Smooth muscle cell (in vitro differentiated cells): ENCODE measurements around the gene DOCK2. TPM values are rescaled to one million over a fixed set of nuclear protein-coding genes. Genes with fewer than 3 reads are reported as not detected.

Source experiments
- DNase-seq: peaks from one replicate; lab custom pipeline; 2025; ENCODE audit not compliant: unreplicated experiment; lab: John Stamatoyannopoulos, UW
- H2AFZ ChIP-seq: fragments of 200-600 bp; sonication (generic); 2 replicates; pipeline ENCODE4 v1.6.0; 2016; ENCODE audit warnings: antibody characterized with exemption, low read depth, mild to moderate bottlenecking
- H3F3A ChIP-seq: fragments of 200-600 bp; sonication (generic); 2 replicates; pipeline ENCODE4 v1.6.0; 2017; ENCODE audit warnings: antibody characterized with exemption, low read depth
- H3K27ac ChIP-seq: fragments of 200-600 bp; sonication (generic); 2 replicates; pipeline ENCODE4 v1.5.1; 2016; ENCODE audit warnings: low read depth, mild to moderate bottlenecking
- H3K27me3 ChIP-seq: fragments of 200-600 bp; sonication (generic); 2 replicates; pipeline ENCODE4 v1.6.1; 2016; ENCODE audit warnings: low read depth, mild to moderate bottlenecking
- H3K36me3 ChIP-seq: fragments of 200-600 bp; sonication (generic); 2 replicates; pipeline ENCODE4 v1.5.1; 2016; ENCODE audit warnings: low read depth
- H3K4me1 ChIP-seq: fragments of 200-600 bp; sonication (generic); 2 replicates; pipeline ENCODE4 v1.5.1; 2016; ENCODE audit warnings: low read depth
- H3K4me2 ChIP-seq: fragments of 200-600 bp; sonication (generic); 2 replicates; pipeline ENCODE4 v1.6.0; 2016; ENCODE audit warnings: mild to moderate bottlenecking
- H3K4me3 ChIP-seq: fragments of 200-600 bp; sonication (generic); 2 replicates; pipeline ENCODE4 v1.5.1; 2016; ENCODE audit warnings: mild to moderate bottlenecking
- H3K79me2 ChIP-seq: fragments of 200-600 bp; sonication (generic); 2 replicates; pipeline ENCODE4 v1.6.0; 2016; ENCODE audit warnings: low read depth, mild to moderate bottlenecking
- H3K9ac ChIP-seq: fragments of 200-600 bp; sonication (generic); 2 replicates; pipeline ENCODE4 v1.6.0; 2016; ENCODE audit warnings: low read depth
- H3K9me3 ChIP-seq: fragments of 200-600 bp; sonication (generic); replicated peaks from 2 replicates; pipeline ENCODE4 v1.5.1; 2016; ENCODE audit warnings: low read depth
- H4K20me1 ChIP-seq: fragments of 200-600 bp; sonication (generic); 2 replicates; pipeline ENCODE4 v1.6.0; 2016; ENCODE audit warnings: low read depth
- WGBS: methylation state at CpG from one replicate; pipeline ENCODE4 v1.1.7; 2016; ENCODE audit warnings: low lambda C conversion rate; 5-methylcytosine and 5-hydroxymethylcytosine counted together
- polyA plus RNA-seq: library from polyadenylated mRNA; unstranded; fragments of >200 nt; fragmentation: Nextera tagmentation; extraction: Ambion mirVana; gene quantifications from 2 replicates; pipeline ENCODE4 v1.2.1, GENCODE V29; 2016
- total RNA-seq: library from RNA; depleted of rRNA; stranded (reverse); fragments of >200 nt; gene quantifications from 2 replicates; pipeline ENCODE4 v1.2.3, GENCODE V29; 2014
- TF ChIP-seq, protein P1 (sequence below): fragments of 200-600 bp; sonication (generic); IDR thresholded peaks from 2 replicates; pipeline ENCODE4 v1.5.1; 2017; ENCODE audit warnings: borderline replicate concordance, mild to moderate bottlenecking, antibody characterized with exemption; ENCODE audit not compliant: insufficient read depth, poor library complexity, severe bottlenecking

DOCK2 gene
- total and polyA plus RNA-seq, 2 experiments from 2014 or later, result 0.73 to 3.0 TPM

DNA sequence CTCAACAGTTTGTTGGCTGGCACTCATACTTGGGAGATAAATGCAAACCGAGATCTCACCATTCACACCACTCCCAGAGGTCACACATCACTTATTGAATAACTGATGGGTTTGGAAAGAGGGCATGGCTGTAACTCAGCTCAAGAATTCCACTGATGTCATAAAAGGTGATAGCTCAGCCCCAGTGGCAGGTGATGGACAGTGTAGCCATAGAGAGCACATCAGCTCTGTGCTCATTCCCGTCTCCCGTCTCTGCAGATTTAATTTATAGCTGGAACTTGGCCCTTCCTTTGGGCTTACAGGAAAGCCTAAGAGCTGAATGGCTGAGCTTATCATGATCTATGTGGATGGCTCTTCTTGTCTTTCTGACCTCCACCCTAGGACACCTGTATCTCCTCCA lies 283.4 kb downstream of the DOCK2 start:
- Histone ChIP-seq H3K27me3 (no peaks in the 10 kb centered on the region), H3K9ac (no peak overlapping the region), H3K4me1 (no peaks in the 10 kb centered on the region), H4K20me1 (no peaks in the 10 kb centered on the region), H3K27ac (no peak overlapping the region), H3K79me2 (no peaks in the 10 kb centered on the region), H3K4me2 (no peak overlapping the region), H3F3A (no peaks in the 10 kb centered on the region), H3K36me3 (no peaks in the 10 kb centered on the region), H3K9me3 (no peaks in the 10 kb centered on the region), H3K4me3 (no peak overlapping the region), H2AFZ (no peak overlapping the region)
- DNase-seq, result no peak
- TF ChIP-seq, protein P1, sequence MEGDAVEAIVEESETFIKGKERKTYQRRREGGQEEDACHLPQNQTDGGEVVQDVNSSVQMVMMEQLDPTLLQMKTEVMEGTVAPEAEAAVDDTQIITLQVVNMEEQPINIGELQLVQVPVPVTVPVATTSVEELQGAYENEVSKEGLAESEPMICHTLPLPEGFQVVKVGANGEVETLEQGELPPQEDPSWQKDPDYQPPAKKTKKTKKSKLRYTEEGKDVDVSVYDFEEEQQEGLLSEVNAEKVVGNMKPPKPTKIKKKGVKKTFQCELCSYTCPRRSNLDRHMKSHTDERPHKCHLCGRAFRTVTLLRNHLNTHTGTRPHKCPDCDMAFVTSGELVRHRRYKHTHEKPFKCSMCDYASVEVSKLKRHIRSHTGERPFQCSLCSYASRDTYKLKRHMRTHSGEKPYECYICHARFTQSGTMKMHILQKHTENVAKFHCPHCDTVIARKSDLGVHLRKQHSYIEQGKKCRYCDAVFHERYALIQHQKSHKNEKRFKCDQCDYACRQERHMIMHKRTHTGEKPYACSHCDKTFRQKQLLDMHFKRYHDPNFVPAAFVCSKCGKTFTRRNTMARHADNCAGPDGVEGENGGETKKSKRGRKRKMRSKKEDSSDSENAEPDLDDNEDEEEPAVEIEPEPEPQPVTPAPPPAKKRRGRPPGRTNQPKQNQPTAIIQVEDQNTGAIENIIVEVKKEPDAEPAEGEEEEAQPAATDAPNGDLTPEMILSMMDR, result no peak
- WGBS, result 98% methylated on average over 3 of the region's 3 CpGs

DNA sequence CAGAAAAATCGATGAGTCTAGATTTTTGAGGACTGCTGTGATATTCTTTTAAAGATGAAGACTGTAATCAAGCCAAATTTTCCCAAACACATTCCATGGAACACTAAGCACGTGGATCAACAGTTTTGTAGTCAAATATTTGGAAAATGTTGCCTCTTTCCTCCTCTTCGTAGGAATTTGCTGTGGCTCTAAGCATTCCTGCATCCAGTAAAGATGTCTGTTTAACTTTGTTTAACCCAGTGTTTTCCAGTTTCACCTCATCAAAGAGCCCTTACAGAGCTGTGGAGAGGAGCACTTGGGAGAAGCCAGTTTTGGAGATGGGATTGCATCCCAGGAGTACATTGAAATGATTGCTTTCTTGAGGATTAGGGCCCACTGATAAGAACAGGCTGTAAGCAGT lies 284.3 kb downstream of the DOCK2 start:
- DNase-seq, result no peak
- Histone ChIP-seq H3K36me3 (no peaks in the 10 kb centered on the region), H3K27ac (no peak overlapping the region), H4K20me1 (no peaks in the 10 kb centered on the region), H3K4me1 (no peaks in the 10 kb centered on the region), H3K27me3 (no peaks in the 10 kb centered on the region), H2AFZ (no peak overlapping the region), H3K9ac (no peak overlapping the region), H3K79me2 (no peaks in the 10 kb centered on the region), H3K4me2 (no peak overlapping the region), H3F3A (no peaks in the 10 kb centered on the region), H3K9me3 (no peaks in the 10 kb centered on the region), H3K4me3 (no peak overlapping the region)
- TF ChIP-seq, protein P1, result no peak
- WGBS, result 45% methylated on average over 3 of the region's 3 CpGs

DNA sequence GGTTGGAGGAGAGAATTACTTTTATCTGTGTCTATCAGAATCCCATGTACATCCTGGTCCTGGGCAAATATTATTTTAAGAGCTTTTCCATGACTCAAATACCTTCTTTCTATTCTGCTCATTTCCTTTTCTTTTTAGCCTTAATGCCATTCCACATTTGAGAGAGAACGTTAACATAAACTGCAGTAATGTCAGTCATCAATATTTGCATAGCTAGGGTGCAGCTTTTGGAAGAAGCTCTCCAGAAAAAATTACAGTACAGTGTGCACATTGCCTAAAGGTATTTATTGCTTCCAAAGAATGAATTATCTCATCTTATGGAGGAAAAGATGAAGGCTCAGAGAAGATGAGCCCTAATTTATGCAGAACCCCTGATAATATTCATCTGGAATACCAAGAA lies 284.9 kb downstream of the DOCK2 start:
- H3K79me2 ChIP-seq, result no peaks in the 10 kb centered on the region
- TF ChIP-seq, protein P1, result no peak

DNA sequence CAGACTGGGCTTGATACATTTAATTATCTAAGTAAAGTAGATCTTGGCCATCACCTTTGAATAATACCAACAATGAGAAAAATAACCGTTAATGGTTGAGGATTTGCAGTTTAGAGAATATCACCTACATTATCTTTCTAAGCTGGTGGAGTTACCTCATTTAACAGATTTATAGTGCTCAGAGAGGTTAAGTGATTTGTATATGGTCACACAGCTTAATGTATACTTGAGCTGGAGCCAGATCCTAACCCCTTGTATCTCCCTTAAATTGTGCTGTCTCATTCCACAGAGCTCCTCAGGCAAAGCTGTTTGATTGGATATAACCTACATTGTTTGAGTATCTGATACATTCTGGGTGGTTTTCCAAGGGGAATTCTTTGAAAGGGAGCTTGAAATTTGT lies 285.4 kb downstream of the DOCK2 start:
- H3K9me3 ChIP-seq, result no peaks in the 10 kb centered on the region
- no peaks in the 10 kb centered on the region for H3K36me3 ChIP-seq
- no peaks in the 10 kb centered on the region for H4K20me1 ChIP-seq
- no peak overlapping the region for H3K4me3 ChIP-seq
- no peaks in the 10 kb centered on the region for H3F3A ChIP-seq
- H3K79me2 ChIP-seq, result no peaks in the 10 kb centered on the region
- H3K27ac ChIP-seq, result no peak overlapping the region
- H2AFZ ChIP-seq, result no peak overlapping the region
- H3K4me2 ChIP-seq, result no peak overlapping the region
- TF ChIP-seq, protein P1, result no peak
- no peak for DNase-seq
- H3K9ac ChIP-seq, result no peak overlapping the region
- WGBS, result 84% methylated on average over 1 of the region's 1 CpG
- no peaks in the 10 kb centered on the region for H3K27me3 ChIP-seq
- H3K4me1 ChIP-seq, result no peaks in the 10 kb centered on the region

More for the DNA sequence above, 284.9 kb downstream of the DOCK2 start:
- DNase-seq, result no peak
- no peak overlapping the region for H3K4me2 ChIP-seq
- no peaks in the 10 kb centered on the region for H3K4me1 ChIP-seq
- no peak overlapping the region for H3K9ac ChIP-seq
- no peaks in the 10 kb centered on the region for H3K36me3 ChIP-seq
- H4K20me1 ChIP-seq, result no peaks in the 10 kb centered on the region
- no peaks in the 10 kb centered on the region for H3K27me3 ChIP-seq
- WGBS, result 69% methylated on average over 1 of the region's 1 CpG
- no peaks in the 10 kb centered on the region for H3K9me3 ChIP-seq
- H3K4me3 ChIP-seq, result no peak overlapping the region
- no peak overlapping the region for H3K27ac ChIP-seq
- no peaks in the 10 kb centered on the region for H3F3A ChIP-seq
- no peak overlapping the region for H2AFZ ChIP-seq
